Measurements from ENCODE around the gene ACAA1.

DNA sequence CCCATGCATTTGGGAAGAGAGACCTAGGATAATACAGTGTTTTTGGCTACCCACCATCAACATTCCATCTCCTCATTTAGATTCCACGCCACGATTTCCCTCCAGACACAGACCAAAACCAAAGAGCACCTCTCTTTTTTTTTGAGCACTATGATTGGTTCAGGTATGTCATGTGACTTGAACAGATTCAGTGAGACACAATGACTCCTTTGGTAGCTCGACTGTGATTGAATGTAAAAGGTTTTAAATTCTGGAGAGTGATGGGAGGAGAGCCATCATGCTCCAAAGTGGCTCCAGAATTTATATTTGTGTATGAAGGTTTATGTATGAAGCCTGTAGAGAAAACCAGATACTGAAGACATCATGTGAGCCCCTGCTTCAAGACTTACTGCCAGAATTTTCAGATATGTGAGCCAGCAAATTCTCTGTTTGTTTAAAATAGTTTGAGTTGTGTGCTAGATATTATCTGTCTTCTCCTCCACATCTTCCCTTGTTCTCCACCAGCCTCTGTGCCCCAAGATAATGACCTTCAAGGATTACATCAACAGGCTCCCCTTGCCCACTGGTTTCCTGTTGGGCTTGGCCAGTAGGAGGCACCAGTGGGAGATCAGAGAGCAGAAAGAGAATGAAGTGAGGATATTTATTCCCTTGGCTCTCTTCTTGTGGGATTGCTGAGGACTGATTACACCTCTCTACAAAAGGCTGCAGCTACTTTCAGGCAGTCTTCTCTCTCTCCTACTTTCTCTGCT lies 14.0 kb upstream of the ACAA1 start:
- TF ChIP-seq, protein P1, sequence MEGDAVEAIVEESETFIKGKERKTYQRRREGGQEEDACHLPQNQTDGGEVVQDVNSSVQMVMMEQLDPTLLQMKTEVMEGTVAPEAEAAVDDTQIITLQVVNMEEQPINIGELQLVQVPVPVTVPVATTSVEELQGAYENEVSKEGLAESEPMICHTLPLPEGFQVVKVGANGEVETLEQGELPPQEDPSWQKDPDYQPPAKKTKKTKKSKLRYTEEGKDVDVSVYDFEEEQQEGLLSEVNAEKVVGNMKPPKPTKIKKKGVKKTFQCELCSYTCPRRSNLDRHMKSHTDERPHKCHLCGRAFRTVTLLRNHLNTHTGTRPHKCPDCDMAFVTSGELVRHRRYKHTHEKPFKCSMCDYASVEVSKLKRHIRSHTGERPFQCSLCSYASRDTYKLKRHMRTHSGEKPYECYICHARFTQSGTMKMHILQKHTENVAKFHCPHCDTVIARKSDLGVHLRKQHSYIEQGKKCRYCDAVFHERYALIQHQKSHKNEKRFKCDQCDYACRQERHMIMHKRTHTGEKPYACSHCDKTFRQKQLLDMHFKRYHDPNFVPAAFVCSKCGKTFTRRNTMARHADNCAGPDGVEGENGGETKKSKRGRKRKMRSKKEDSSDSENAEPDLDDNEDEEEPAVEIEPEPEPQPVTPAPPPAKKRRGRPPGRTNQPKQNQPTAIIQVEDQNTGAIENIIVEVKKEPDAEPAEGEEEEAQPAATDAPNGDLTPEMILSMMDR (conservative IDR thresholded peaks at IDR 0.05) = no peak; the same call in 1 of the 2 replicates
- TF ChIP-seq ZFX (IDR thresholded peaks at IDR 0.05) = no peak

All from C4-2B (cell line).